Activated T-helper 2 cell treated with anti-CD3 and anti-CD28 coated beads, Interferon-gamma antibody, Interleukin-2, Interleukin-4, amounts not matched to agents 10 μg/mL and 5 μg/mL and 100 μg/mL, durations not matched to agents 14 hours and 24 hours and 36 hours (primary cell): ENCODE measurements around the gene ADGRA3. TPM values are rescaled to one million over a fixed set of nuclear protein-coding genes. Genes with fewer than 3 reads are reported as not detected.
"Not testable (repeated sequence)": the region's sequence is repeated elsewhere in the genome, so short reads cannot be mapped to it uniquely, and the experiment has no call there.

Experiments used
- DNase-seq: peaks from one replicate; pipeline ENCODE4 v3.0.0; 2021; ENCODE audit warnings: low spot score
- H3K27ac Mint-ChIP-seq: one replicate; pipeline ENCODE4 v1.8.0; 2021; ENCODE audit warnings: mixed read lengths
- H3K27me3 Mint-ChIP-seq: one replicate; pipeline ENCODE4 v1.8.0; 2021; ENCODE audit warnings: low read depth, mixed read lengths
- H3K36me3 Mint-ChIP-seq: one replicate; pipeline ENCODE4 v1.8.0; 2021; ENCODE audit warnings: low read depth, mixed read lengths
- H3K4me1 Mint-ChIP-seq: one replicate; pipeline ENCODE4 v1.8.0; 2021; ENCODE audit warnings: low read depth, mixed read lengths
- H3K4me3 Mint-ChIP-seq: one replicate; pipeline ENCODE4 v1.8.0; 2021; ENCODE audit warnings: low read depth, mild to moderate bottlenecking, moderate library complexity, mixed read lengths
- H3K9me3 Mint-ChIP-seq: one replicate; pipeline ENCODE4 v1.8.0; 2021; ENCODE audit warnings: mixed read lengths
- intact Hi-C: fragments of 100-400 bp; cut with micrococcal nuclease; formaldehyde crosslinking; loops from one replicate; pipeline ENCODE4 v1.15.1; 2023
- total RNA-seq: library from RNA; stranded (reverse); gene quantifications from 2 replicates; pipeline ENCODE4 v1.2.3, GENCODE V29; 2022

Gene ADGRA3
- total RNA-seq, 1 donor from 2014 or later = 41.0 TPM

- intact Hi-C loops = loop anchor here (5.0 kb wide), 2 partner anchors 42 to 257 kb away; no protein-coding TSS in a partner anchor
- peaks cover 35% of the 10 kb centered on the region for H3K4me1 Mint-ChIP-seq
- no peaks in the 10 kb centered on the region for H3K27me3 Mint-ChIP-seq
- no peaks in the 10 kb centered on the region for H3K9me3 Mint-ChIP-seq
- H3K4me3 Mint-ChIP-seq = no peak overlapping the region
- no peak for DNase-seq
- peaks cover 48% of the 10 kb centered on the region for H3K36me3 Mint-ChIP-seq
- no peak overlapping the region for H3K27ac Mint-ChIP-seq
Observed at GRCh38 chr4:22414833-22415232, 101.0 kb downstream of the ADGRA3 start.

DNA sequence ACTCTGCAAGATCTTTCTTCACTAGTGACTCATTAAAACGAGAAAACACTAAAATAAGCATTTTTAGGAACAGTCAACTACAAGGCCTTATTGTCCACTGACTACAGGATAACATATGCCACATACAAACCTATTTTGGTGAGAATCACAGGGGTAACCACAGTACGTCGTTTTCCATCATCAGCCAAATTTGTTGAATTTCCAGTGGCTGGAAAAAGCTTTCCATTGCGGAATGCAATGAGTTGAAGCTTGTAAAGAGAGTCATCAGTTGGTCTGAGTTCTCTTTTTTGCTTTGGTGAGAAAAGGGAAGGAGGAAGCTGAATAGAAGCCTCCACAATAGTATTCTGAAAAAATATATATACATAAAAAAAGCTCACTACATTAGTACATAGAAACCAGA is 102.4 kb downstream of the ADGRA3 start:
- H3K4me3 Mint-ChIP-seq = no peak overlapping the region
- no peaks in the 10 kb centered on the region for H3K9me3 Mint-ChIP-seq
- H3K36me3 Mint-ChIP-seq = peaks cover 41% of the 10 kb centered on the region
- intact Hi-C loops = no loop called here
- H3K4me1 Mint-ChIP-seq = peaks cover 35% of the 10 kb centered on the region
- DNase-seq = no peak
- no peaks in the 10 kb centered on the region for H3K27me3 Mint-ChIP-seq
- H3K27ac Mint-ChIP-seq = no peak overlapping the region

DNA sequence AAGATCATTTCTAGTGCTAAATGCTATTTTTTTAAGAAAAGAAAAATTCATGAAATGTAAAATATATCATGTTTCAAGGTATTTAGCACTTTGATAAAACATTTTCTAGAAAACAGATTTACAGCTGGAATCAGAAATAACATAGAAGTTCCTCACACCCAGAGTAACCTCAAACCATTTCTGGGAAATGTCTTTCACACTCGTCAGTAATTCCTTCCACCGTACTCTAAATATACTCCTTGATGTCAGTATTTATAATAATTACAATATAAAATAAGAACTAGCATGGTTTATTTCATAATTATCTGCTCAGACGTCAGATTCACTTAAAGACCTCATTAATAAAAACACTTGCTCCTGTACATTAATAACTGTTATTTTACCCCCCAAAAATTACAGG is 103.9 kb downstream of the ADGRA3 start:
- H3K27ac Mint-ChIP-seq = no peak overlapping the region
- DNase-seq = no peak
- H3K4me1 Mint-ChIP-seq = peaks cover 27% of the 10 kb centered on the region
- H3K4me3 Mint-ChIP-seq = no peak overlapping the region
- intact Hi-C loops = no loop called here
- no peaks in the 10 kb centered on the region for H3K27me3 Mint-ChIP-seq
- H3K9me3 Mint-ChIP-seq = no peaks in the 10 kb centered on the region
- peaks cover 38% of the 10 kb centered on the region for H3K36me3 Mint-ChIP-seq

DNA sequence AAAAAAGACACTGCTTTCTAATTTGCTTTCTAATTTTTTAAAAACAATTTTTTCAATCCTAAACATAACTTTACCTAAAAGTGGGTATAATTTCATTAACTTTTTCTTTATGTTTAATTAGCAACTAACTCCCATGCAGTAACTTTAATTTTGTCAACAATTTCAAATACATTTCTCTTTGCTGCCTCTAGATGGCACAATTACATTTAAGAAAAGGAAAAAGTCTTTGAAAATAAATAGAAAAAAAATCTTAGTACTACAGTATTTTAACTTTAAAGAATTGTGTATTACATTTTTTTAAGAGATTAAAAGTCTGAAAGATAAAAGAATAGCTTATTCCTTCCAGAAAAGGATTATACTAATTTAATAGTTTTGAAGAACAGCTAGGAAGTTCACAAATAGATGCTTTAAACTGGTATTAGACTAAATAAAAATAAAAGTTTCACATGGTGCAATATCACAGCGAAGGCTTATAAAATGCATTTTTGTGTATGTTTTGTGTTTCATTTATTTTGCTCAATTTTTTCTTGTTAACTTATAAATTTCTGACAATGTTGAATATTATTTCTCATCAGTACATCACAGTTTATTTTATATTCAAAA is 105.1 kb downstream of the ADGRA3 start:
- H3K27me3 Mint-ChIP-seq = no peaks in the 10 kb centered on the region
- no peak for DNase-seq
- H3K9me3 Mint-ChIP-seq = no peaks in the 10 kb centered on the region
- H3K4me1 Mint-ChIP-seq = peaks cover 17% of the 10 kb centered on the region
- H3K36me3 Mint-ChIP-seq = peaks cover 42% of the 10 kb centered on the region
- intact Hi-C loops = loop anchor here (1.0 to 2.0 kb wide), 2 partner anchors 197 to 280 kb away; no protein-coding TSS in a partner anchor
- no peak overlapping the region for H3K4me3 Mint-ChIP-seq
- no peak overlapping the region for H3K27ac Mint-ChIP-seq

DNA sequence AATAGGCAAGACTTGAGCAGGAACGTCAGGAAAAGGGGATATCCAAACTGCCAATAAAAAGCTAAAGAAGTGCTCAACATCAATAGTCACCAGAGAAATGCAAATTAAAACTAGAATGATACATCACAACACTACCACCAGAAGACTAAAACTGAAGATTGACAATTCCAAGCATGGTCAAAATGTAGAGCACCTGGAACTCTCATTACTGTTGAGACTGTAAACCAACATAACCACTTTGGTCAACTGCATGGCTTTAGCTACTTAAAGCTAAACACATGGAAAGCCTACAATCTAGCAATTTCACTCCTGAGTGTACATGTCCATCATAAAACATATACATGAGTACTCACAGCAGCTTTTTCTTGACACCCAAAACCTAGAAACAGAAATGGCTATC is 107.4 kb downstream of the ADGRA3 start:
- Mint-ChIP-seq H3K27me3 (no peaks in the 10 kb centered on the region), H3K9me3 (peaks cover 7% of the 10 kb centered on the region), H3K4me3 (no peak overlapping the region), H3K4me1 (peaks cover 17% of the 10 kb centered on the region), H3K27ac (no peak overlapping the region), H3K36me3 (peaks cover 51% of the 10 kb centered on the region)
- intact Hi-C loops = no loop called here
- no peak for DNase-seq

GRCh38 chr4:22407361-22407760 is 108.5 kb downstream of the ADGRA3 start:
- Mint-ChIP-seq H3K4me1 (peaks cover 13% of the 10 kb centered on the region), H3K36me3 (peaks cover 53% of the 10 kb centered on the region), H3K9me3 (peaks cover 7% of the 10 kb centered on the region), H3K27ac (no peak overlapping the region), H3K27me3 (no peaks in the 10 kb centered on the region), H3K4me3 (no peak overlapping the region)
- intact Hi-C loops = no loop called here
- DNase-seq = no peak

DNA sequence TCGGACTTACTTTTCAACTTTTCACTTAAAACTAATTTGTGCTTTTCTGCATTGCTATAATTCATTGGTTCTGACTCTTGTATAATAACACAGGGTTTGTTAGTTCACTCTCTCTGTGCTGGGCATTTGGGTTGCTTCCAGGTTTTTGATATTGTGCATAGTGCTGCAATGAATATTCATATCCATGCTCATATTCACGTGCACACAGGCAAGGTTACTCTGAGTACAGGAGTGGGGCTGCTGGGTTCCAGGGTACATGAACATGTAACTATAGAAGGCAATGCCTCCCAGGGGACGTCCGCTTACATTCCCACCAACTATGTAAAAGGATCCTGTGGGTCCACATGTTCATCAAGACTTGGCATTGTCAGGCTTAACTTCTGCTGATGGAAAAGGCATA is 117.2 kb downstream of the ADGRA3 start:
- no peak overlapping the region for H3K4me3 Mint-ChIP-seq
- DNase-seq = no peak
- H3K9me3 Mint-ChIP-seq = peaks cover 6% of the 10 kb centered on the region
- H3K36me3 Mint-ChIP-seq = peaks cover 51% of the 10 kb centered on the region
- H3K27ac Mint-ChIP-seq = no peak overlapping the region
- intact Hi-C loops = no loop called here
- H3K27me3 Mint-ChIP-seq = no peaks in the 10 kb centered on the region
- H3K4me1 Mint-ChIP-seq = peaks cover 14% of the 10 kb centered on the region

DNA sequence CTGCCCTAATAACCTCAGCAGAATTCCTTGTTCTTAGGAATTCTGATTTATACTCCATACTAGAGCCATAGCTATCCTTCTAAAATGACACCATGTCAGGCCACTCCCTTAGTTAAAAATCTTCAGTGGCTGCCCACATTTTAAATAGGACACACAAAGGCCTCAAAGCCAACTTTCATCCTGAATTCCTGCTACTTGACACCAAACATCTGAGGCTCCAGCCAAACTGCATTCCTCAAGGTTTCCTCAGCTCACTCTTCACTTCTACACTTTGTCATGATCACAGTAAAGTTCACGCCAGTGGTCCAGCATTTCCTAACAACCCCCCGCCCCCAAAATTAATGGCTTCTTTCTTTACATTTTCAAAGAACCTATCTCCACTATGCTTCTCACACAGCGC is 124.3 kb downstream of the ADGRA3 start:
- no peak overlapping the region for H3K4me3 Mint-ChIP-seq
- intact Hi-C loops = no loop called here
- peaks cover 22% of the 10 kb centered on the region for H3K36me3 Mint-ChIP-seq
- H3K27me3 Mint-ChIP-seq = no peaks in the 10 kb centered on the region
- no peaks in the 10 kb centered on the region for H3K9me3 Mint-ChIP-seq
- no peak overlapping the region for H3K27ac Mint-ChIP-seq
- peaks cover 6% of the 10 kb centered on the region for H3K4me1 Mint-ChIP-seq
- no peak for DNase-seq

DNA sequence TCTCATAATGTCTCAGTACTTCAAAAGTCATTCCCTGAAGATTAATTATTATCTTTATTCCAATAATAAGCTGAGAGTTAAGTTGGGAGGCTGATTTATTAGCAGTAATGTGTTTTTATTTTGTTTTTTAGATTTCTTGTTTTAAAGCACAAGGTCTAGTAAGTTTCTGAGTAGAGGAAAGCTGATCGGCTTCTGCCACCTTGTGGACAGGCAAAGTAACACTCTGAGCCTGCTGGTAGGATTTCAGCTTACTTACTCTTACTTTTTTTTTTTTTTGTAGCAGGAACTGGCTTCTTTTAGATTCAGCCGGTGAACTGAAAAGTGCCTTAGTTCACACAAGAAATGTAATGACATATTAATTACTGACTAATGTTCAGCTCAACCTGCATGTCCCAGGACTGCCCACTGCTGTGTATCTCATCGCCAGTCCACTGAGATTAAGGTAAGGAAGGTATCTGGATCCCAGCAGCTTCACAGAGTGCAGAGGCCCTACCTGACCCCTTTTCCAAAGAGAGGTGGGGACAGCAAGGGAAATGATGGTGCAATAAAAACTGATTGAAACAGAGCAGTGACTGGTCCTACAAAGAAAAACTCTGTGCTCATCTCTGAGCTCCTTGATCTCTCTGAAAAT is 126.5 kb downstream of the ADGRA3 start:
- Mint-ChIP-seq H3K27ac (no peak overlapping the region), H3K4me1 (peaks cover 17% of the 10 kb centered on the region), H3K27me3 (no peaks in the 10 kb centered on the region), H3K4me3 (no peak overlapping the region), H3K9me3 (no peaks in the 10 kb centered on the region), H3K36me3 (peaks cover 34% of the 10 kb centered on the region)
- DNase-seq = peak; percentile 29
- intact Hi-C loops = loop anchor here (1.0 to 10.0 kb wide), 4 partner anchors 152 to 599 kb away; no protein-coding TSS in a partner anchor

GRCh38 chr4:22385611-22386011 is 130.3 kb downstream of the ADGRA3 start:
- Mint-ChIP-seq H3K4me3 (no peak overlapping the region), H3K36me3 (peaks cover 50% of the 10 kb centered on the region), H3K27ac (peak overlapping the region; percentile 51), H3K27me3 (no peaks in the 10 kb centered on the region), H3K9me3 (no peaks in the 10 kb centered on the region), H3K4me1 (peaks cover 17% of the 10 kb centered on the region)
- no peak for DNase-seq
- intact Hi-C loops = loop anchor here (1.0 to 10.0 kb wide), 2 partner anchors 210 to 501 kb away; no protein-coding TSS in a partner anchor

- peaks cover 7% of the 10 kb centered on the region for H3K9me3 Mint-ChIP-seq
- peaks cover 17% of the 10 kb centered on the region for H3K4me1 Mint-ChIP-seq
- H3K27ac Mint-ChIP-seq = no peak overlapping the region
- intact Hi-C loops = loop anchor here (10.0 kb wide), 1 partner anchor 499 kb away; no protein-coding TSS in a partner anchor
- no peak for DNase-seq
- no peaks in the 10 kb centered on the region for H3K27me3 Mint-ChIP-seq
- H3K4me3 Mint-ChIP-seq = no peak overlapping the region
- H3K36me3 Mint-ChIP-seq = peaks cover 53% of the 10 kb centered on the region
Observed at GRCh38 chr4:22384154-22384553, 131.7 kb downstream of the ADGRA3 start.

DNA sequence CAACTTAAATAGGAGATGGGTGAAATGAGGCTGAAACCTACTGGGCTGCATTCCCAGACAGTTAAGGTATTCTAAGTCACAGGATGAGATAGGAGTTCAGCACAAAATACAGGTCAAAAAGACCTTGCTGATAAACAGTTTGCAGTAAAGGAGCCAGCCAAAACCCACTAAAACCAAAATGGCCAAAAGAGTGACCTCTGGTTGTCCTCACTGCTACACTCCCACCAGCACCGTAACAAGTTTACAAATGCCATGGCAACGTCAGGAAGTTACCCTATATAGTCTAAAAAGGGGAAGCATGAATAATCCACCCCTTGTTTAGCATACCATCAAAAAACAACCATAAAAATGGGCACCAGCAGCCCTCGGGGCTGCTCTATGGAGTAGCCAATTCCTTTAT is 133.7 kb downstream of the ADGRA3 start:
- H3K4me1 Mint-ChIP-seq = peaks cover 17% of the 10 kb centered on the region
- not testable (repeated sequence) for DNase-seq, H3K27ac Mint-ChIP-seq, H3K4me3 Mint-ChIP-seq, H3K27me3 Mint-ChIP-seq, H3K9me3 Mint-ChIP-seq
- peaks cover 36% of the 10 kb centered on the region for H3K36me3 Mint-ChIP-seq
- intact Hi-C loops = loop anchor here (10.0 kb wide), 1 partner anchor 497 kb away; no protein-coding TSS in a partner anchor

DNA sequence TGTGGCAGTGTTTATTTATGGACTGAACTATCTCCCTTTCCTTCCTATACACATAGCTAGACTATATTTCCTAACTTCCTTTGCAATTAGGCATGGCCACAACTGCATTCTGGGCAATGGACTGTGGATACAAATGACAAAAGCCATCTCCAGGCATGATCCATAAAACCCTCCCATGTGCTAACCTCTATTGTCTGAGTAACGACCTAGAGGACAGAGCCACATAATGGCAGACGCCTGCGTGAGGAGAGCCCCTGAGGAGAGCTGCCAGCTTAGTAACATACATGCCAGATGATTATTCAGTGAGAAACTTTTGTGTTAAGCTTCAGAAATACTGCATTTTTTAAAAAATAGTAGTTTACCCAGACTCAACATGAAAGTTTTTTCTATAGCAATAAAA is 142.9 kb downstream of the ADGRA3 start:
- Mint-ChIP-seq H3K27me3 (no peaks in the 10 kb centered on the region), H3K4me3 (no peak overlapping the region), H3K27ac (no peak overlapping the region), H3K4me1 (no peaks in the 10 kb centered on the region), H3K36me3 (no peaks in the 10 kb centered on the region), H3K9me3 (no peaks in the 10 kb centered on the region)
- intact Hi-C loops = no loop called here
- no peak for DNase-seq
